H1 (cell line): ENCODE results near the gene IL24. TPM values are rescaled to one million over a fixed set of nuclear protein-coding genes. Genes with fewer than 3 reads are reported as not detected.
A peak's percentile ranks its signal among the peaks of the same experiment; 100 is the strongest.

ENCODE experiments used
- CTCF ChIA-PET: fragments of 300-600 bp; sonication (Branson Sonifier 250); formaldehyde crosslinking; loops from one replicate; lab custom pipeline; 2021; ENCODE audit not compliant: partially characterized antibody; lab: Charles Lee
- POLR2A ChIA-PET: fragments of 300-600 bp; sonication (Branson Sonifier 250); formaldehyde crosslinking; loops from one replicate; lab custom pipeline; 2021; ENCODE audit warnings: inconsistent platforms; ENCODE audit not compliant: partially characterized antibody; lab: Charles Lee
- DNase-seq, 2 experiments: peaks; one replicate each; pipeline versions ENCODE4 v3.0.0 to v3.0.0-alpha.2; 2010 to 2022; ENCODE audit warnings: low spot score in 2 of 2, low read depth in 1 of 2, mixed read lengths in 1 of 2
- FAIRE-seq: peaks from 2 replicates; lab custom pipeline; 2011; peaks lifted over from hg19 to GRCh38; lab: Jason Lieb, UNC
- H2AFZ ChIP-seq: 2 replicates; pipeline ENCODE4 v1.8.1; 2012; ENCODE audit warnings: low read length, inconsistent platforms
- H2AK5ac ChIP-seq: 2 replicates; pipeline ENCODE4 v1.6.1; 2013; ENCODE audit warnings: low read depth, low read length
- H2BK120ac ChIP-seq: replicated peaks from 2 replicates; pipeline ENCODE3; 2013; ENCODE audit warnings: low read depth, low read length, inconsistent platforms
- H2BK12ac ChIP-seq: 2 replicates; pipeline ENCODE4 v1.6.1; 2013; ENCODE audit warnings: low read depth, low read length
- H2BK15ac ChIP-seq: 2 replicates; pipeline ENCODE4 v1.6.1; 2013; ENCODE audit warnings: low read length
- H2BK20ac ChIP-seq: 2 replicates; pipeline ENCODE4 v1.6.1; 2013; ENCODE audit warnings: low read length
- H2BK5ac ChIP-seq: 2 replicates; pipeline ENCODE4 v1.6.1; 2013; ENCODE audit warnings: low read depth, low read length
- H3K14ac ChIP-seq: 2 replicates; pipeline ENCODE4 v1.6.1; 2013; ENCODE audit warnings: inconsistent platforms; ENCODE audit not compliant: insufficient read length
- H3K18ac ChIP-seq: 2 replicates; pipeline ENCODE4 v1.6.1; 2013; ENCODE audit warnings: low read length; ENCODE audit errors: extremely low read depth
- H3K23ac ChIP-seq: 2 replicates; pipeline ENCODE4 v1.6.1; 2013; ENCODE audit warnings: inconsistent platforms; ENCODE audit not compliant: insufficient read length
- H3K23me2 ChIP-seq: 2 replicates; pipeline ENCODE4 v1.6.1; 2013; ENCODE audit warnings: low read depth, low read length
- H3K27ac ChIP-seq: 2 replicates; pipeline ENCODE4 v1.6.1; 2011; ENCODE audit warnings: low read depth, low read length, inconsistent platforms
- H3K27me3 ChIP-seq, 4 experiments: replicated peaks in 1 of 4; 1 replicate in 1 of 4; 2 replicates in 3 of 4; pipeline versions ENCODE4 v1.6.1 to v1.8.1; 2011 to 2013; ENCODE audit warnings: low read length in 3 of 4, mild to moderate bottlenecking in 3 of 4, inconsistent platforms in 2 of 4, mixed read lengths in 2 of 4, moderate library complexity in 1 of 4; ENCODE audit not compliant: control insufficient read depth in 3 of 4, insufficient read depth in 3 of 4; ENCODE audit errors: extremely low read depth in 1 of 4
- H3K36me3 ChIP-seq, 4 experiments: 2 replicates each; pipeline versions ENCODE4 v1.6.1 to v1.8.1; 2011 to 2013; ENCODE audit warnings: mild to moderate bottlenecking in 4 of 4, low read length in 3 of 4, moderate library complexity in 2 of 4, control low read depth in 1 of 4, inconsistent platforms in 1 of 4; ENCODE audit not compliant: insufficient read depth in 4 of 4, control insufficient read depth in 2 of 4
- H3K4ac ChIP-seq: replicated peaks from 2 replicates; pipeline ENCODE3; 2013; ENCODE audit warnings: low read length, low read depth, mixed read lengths, inconsistent platforms; ENCODE audit not compliant: insufficient read length
- H3K4me1 ChIP-seq, 4 experiments: replicated peaks in 1 of 4; 1 replicate in 1 of 4; 2 replicates in 3 of 4; pipeline versions ENCODE4 v1.6.1 to v1.8.1; 2011 to 2013; ENCODE audit warnings: low read length in 3 of 4, inconsistent platforms in 2 of 4, mixed read lengths in 1 of 4; ENCODE audit not compliant: insufficient read depth in 4 of 4, control insufficient read depth in 3 of 4
- H3K4me2 ChIP-seq, 2 experiments: 2 replicates each; pipeline versions ENCODE4 v1.6.1 to v1.8.1; 2011 to 2013; ENCODE audit warnings: low read depth in 2 of 2, low read length in 2 of 2, control low read depth in 1 of 2, inconsistent platforms in 1 of 2, mild to moderate bottlenecking in 1 of 2; ENCODE audit not compliant: insufficient read depth in 1 of 2
- H3K4me3 ChIP-seq, 4 experiments: fragments of 200-600, 300-600 bp in 1 of 4; sonication (generic), shearing (Covaris generic), sonication (Bioruptor Twin) in 1 of 4; 2 replicates each; pipeline versions ENCODE4 v1.5.1 to v1.8.1; 2011 to 2016; ENCODE audit warnings: low read length in 4 of 4, low read depth in 3 of 4, control low read depth in 2 of 4, inconsistent platforms in 2 of 4, mild to moderate bottlenecking in 2 of 4, mixed read lengths in 1 of 4, moderate library complexity in 1 of 4; ENCODE audit not compliant: insufficient read depth in 2 of 4; ENCODE audit errors: extremely low read depth in 1 of 4
- H3K56ac ChIP-seq: replicated peaks from 2 replicates; pipeline ENCODE3; 2013; ENCODE audit warnings: low read depth, mild to moderate bottlenecking, mixed read lengths, low read length, inconsistent platforms; ENCODE audit not compliant: insufficient read length
- H3K79me1 ChIP-seq: 2 replicates; pipeline ENCODE4 v1.6.1; 2013; ENCODE audit warnings: low read depth, low read length, control low read depth
- H3K79me2 ChIP-seq, 2 experiments: 2 replicates each; pipeline versions ENCODE4 v1.6.1 to v1.8.1; 2012 to 2013; ENCODE audit warnings: low read length in 2 of 2, mild to moderate bottlenecking in 2 of 2, inconsistent platforms in 1 of 2; ENCODE audit not compliant: insufficient read depth in 2 of 2, control insufficient read depth in 1 of 2
- H3K9ac ChIP-seq, 4 experiments: replicated peaks in 1 of 4; 1 replicate in 1 of 4; 2 replicates in 3 of 4; pipeline versions ENCODE4 v1.6.1 to v1.8.1; 2011 to 2013; ENCODE audit warnings: low read depth in 3 of 4, low read length in 3 of 4, control low read depth in 2 of 4, mild to moderate bottlenecking in 2 of 4, moderate library complexity in 2 of 4, inconsistent platforms in 1 of 4; ENCODE audit errors: extremely low read depth in 1 of 4
- H3K9me3 ChIP-seq, 2 experiments: 2 replicates each; pipeline versions ENCODE4 v1.6.1 to v1.8.1; 2012 to 2013; ENCODE audit warnings: mild to moderate bottlenecking in 2 of 2, moderate library complexity in 2 of 2, control low read depth in 1 of 2, inconsistent platforms in 1 of 2, low read depth in 1 of 2, low read length in 1 of 2, mixed read lengths in 1 of 2; ENCODE audit not compliant: insufficient read depth in 2 of 2
- H4K20me1 ChIP-seq, 2 experiments: replicated peaks in 1 of 2; 2 replicates each; pipeline versions ENCODE3 to v1.8.1; 2011 to 2013; ENCODE audit warnings: inconsistent platforms in 2 of 2, low read length in 2 of 2, mild to moderate bottlenecking in 1 of 2; ENCODE audit not compliant: insufficient read depth in 2 of 2, control insufficient read depth in 1 of 2
- H4K5ac ChIP-seq: 2 replicates; pipeline ENCODE4 v1.6.1; 2013; ENCODE audit warnings: low read length, low read depth, mixed read lengths, inconsistent platforms; ENCODE audit not compliant: insufficient read length
- H4K8ac ChIP-seq: 2 replicates; pipeline ENCODE4 v1.8.0; 2013; ENCODE audit warnings: mild to moderate bottlenecking, moderate library complexity, low read length, inconsistent platforms; ENCODE audit not compliant: insufficient read depth; ENCODE audit errors: extremely low read depth
- H4K91ac ChIP-seq: replicated peaks from 2 replicates; pipeline ENCODE3; 2013; ENCODE audit warnings: low read length, mixed read lengths, inconsistent platforms; ENCODE audit not compliant: insufficient read length
- RNF2 ChIP-seq: fragments of 200-900, 300-1000 bp; sonication (generic); IDR thresholded peaks from 2 replicates; pipeline ENCODE4 v1.7.1; 2016; ENCODE audit warnings: borderline replicate concordance, low read depth, mild to moderate bottlenecking, antibody characterized with exemption, low read length; ENCODE audit not compliant: poor library complexity, severe bottlenecking; ENCODE audit errors: missing control alignments
- WGBS, 2 experiments: shearing (Covaris generic) in 1 of 2; methylation state at CpG; one replicate each; pipeline versions ENCODE4 v1.1.6 to v1.1.7; 2013 to 2015; ENCODE audit warnings: low lambda C conversion rate in 2 of 2, mixed read lengths in 2 of 2, inconsistent platforms in 1 of 2, low coverage in 1 of 2, missing lambda C conversion rate in 1 of 2; ENCODE audit not compliant: insufficient replicate concordance in 2 of 2, insufficient coverage in 1 of 2, insufficient read length in 1 of 2; ENCODE audit errors: extremely low coverage in 1 of 2, missing lambda C conversion rate in 1 of 2; 5-methylcytosine and 5-hydroxymethylcytosine counted together
- polyA plus RNA-seq, 7 experiments: library from polyadenylated mRNA; depleted of rRNA in 3 of 7; stranded (reverse) in 5 of 7; unstranded in 2 of 7; fragments of >200 nt in 5 of 7; fragments of 200-250 nt in 2 of 7; gene quantifications; 1 replicate in 5 of 7; 2 replicates in 1 of 7; 4 replicates in 1 of 7; pipeline versions ENCODE4 v1.2.1 to v1.2.3, GENCODE V29; 2011 to 2013; ENCODE audit warnings: missing spikeins in 2 of 7, mixed read lengths in 2 of 7
- total RNA-seq: library from RNA; stranded (reverse); fragmentation: NEBNext Ultra II Directional; extraction: Animal tissue kit (Norgen Biotek cat#: 25700); gene quantifications from 2 replicates; pipeline ENCODE4 v1.2.1, GENCODE V29; 2021

The IL24 gene
- total and polyA plus RNA-seq, 2 of the 8 experiments (the other 6 are each of a cell fraction or from before 2014, with no cell fraction given), result not detected

DNA sequence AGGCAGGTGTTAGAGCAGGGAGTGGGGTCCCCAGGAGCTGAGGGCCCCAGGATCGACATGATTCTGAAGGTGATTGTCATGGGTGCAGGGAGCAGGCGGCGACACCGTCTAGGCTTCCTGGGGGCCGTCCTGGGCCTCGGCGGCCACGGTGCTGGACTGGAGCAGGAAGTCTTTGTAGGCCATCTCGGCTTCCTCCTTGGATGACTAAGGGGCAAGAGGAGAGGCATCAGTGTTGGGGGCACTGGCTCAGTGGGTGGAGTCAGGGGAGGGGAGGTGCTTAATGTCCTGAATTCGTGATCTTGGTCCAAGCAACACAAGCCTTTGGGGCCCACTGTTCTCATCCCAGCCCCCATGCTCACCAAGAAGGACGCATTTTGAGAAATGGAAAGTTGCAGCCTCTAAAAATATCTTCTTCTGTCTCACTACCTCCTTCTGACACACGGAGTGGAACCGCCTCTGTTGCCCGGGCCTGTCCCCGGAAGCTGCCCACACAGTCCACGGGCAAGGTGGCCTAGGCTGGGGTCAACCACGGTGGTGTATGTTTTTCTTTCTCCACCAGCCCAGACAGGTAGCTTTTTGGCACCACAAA is 33.1 kb downstream of the IL24 start:
- H3K18ac ChIP-seq, result no peak overlapping the region
- H3K36me3 ChIP-seq, result no peaks in the 10 kb centered on the region
- H3K4me2 ChIP-seq, result no peak overlapping the region
- no peak overlapping the region for H2BK5ac ChIP-seq
- no peak overlapping the region for H2BK15ac ChIP-seq
- no peaks in the 10 kb centered on the region for H3K79me1 ChIP-seq
- no peak overlapping the region for H3K9ac ChIP-seq
- H4K20me1 ChIP-seq, result no peaks in the 10 kb centered on the region
- H3K4me3 ChIP-seq, result no peak overlapping the region
- H3K14ac ChIP-seq, result no peak overlapping the region
- ChIA-PET POLR2A (no interaction called here), CTCF (interaction anchor here (0.7 to 13.8 kb wide), 13 partner anchors 13 to 267 kb away, joined by 3 to 226 read pairs (median 5); partner anchors contain the start of genes FCMR, IL20 and PIGR)
- no peaks in the 10 kb centered on the region for H3K79me2 ChIP-seq
- H3K27ac ChIP-seq, result no peak overlapping the region
- no peak overlapping the region; the same call in 1 of the 2 replicates for H2AFZ ChIP-seq
- no peaks in the 10 kb centered on the region for H3K9me3 ChIP-seq
- H3K4ac ChIP-seq, result no peak overlapping the region
- no peaks in the 10 kb centered on the region for H3K4me1 ChIP-seq
- WGBS, 2 experiments, result 95% methylated on average over 17 of the region's 17 CpGs; no CpG with 5 or more reads in 1 of the 2 experiments
- H3K56ac ChIP-seq, result no peak overlapping the region
- H2AK5ac ChIP-seq, result no peak overlapping the region
- no peak overlapping the region for H4K91ac ChIP-seq
- FAIRE-seq (no peak), DNase-seq (no peak)
- TF ChIP-seq RNF2, result no peak
- peak overlapping the region; percentile 31; the same call in 1 of the 2 replicates for H4K8ac ChIP-seq
- no peak overlapping the region; the same call in 1 of the 2 replicates for H2BK20ac ChIP-seq
- no peak overlapping the region for H3K23ac ChIP-seq
- H2BK12ac ChIP-seq, result no peak overlapping the region
- H3K23me2 ChIP-seq, result no peaks in the 10 kb centered on the region
- no peaks in the 10 kb centered on the region for H3K27me3 ChIP-seq
- no peak overlapping the region for H2BK120ac ChIP-seq
- H4K5ac ChIP-seq, result no peak overlapping the region
